H1 (cell line): ENCODE results near the gene MYO16. TPM values are rescaled to one million over a fixed set of nuclear protein-coding genes. Genes with fewer than 3 reads are reported as not detected.

Experiments used
- CHD7 ChIP-seq: fragments of 300-600 bp; sonication (generic); IDR thresholded peaks from 2 replicates; pipeline ENCODE4 v1.7.1; 2012; ENCODE audit warnings: low read length, moderate library complexity, mild to moderate bottlenecking, inconsistent platforms; ENCODE audit not compliant: insufficient replicate concordance
- JUND ChIP-seq: IDR thresholded peaks from 2 replicates; pipeline ENCODE4 v1.6.1; 2011; ENCODE audit warnings: mild to moderate bottlenecking, improper control_type of control experiment, low read length
- polyA plus RNA-seq, 7 experiments: library from polyadenylated mRNA; depleted of rRNA in 3 of 7; stranded (reverse) in 5 of 7; unstranded in 2 of 7; fragments of >200 nt in 5 of 7; fragments of 200-250 nt in 2 of 7; gene quantifications; 1 replicate in 5 of 7; 2 replicates in 1 of 7; 4 replicates in 1 of 7; pipeline versions ENCODE4 v1.2.1 to v1.2.3, GENCODE V29; 2011 to 2013; ENCODE audit warnings: missing spikeins in 2 of 7, mixed read lengths in 2 of 7
- total RNA-seq: library from RNA; stranded (reverse); fragmentation: NEBNext Ultra II Directional; extraction: Animal tissue kit (Norgen Biotek cat#: 25700); gene quantifications from 2 replicates; pipeline ENCODE4 v1.2.1, GENCODE V29; 2021

The MYO16 gene
- total and polyA plus RNA-seq, 2 of the 8 experiments (the other 6 are each of a cell fraction or from before 2014, with no cell fraction given) = 0.02 to 0.22 TPM

DNA sequence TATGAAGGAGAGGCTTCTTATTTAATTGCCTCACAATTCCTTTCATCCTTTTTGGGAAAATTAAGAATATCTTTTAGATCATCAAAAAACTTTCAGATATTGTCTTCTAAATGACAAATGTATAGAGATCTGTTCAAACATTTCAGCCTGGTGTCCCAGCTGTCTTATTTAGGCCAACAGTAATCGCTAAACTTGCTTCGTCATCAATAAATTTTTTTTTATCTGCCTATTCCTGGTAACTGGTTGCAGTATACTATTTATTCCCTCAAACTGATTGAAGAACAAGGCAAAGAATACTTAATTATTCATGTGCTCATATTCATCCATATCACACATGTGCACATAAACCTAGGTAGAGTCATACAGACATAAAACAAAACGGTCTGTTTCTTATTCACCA lies 5.3 kb upstream of the MYO16 start (continued):
- TF ChIP-seq CHD7 = no peak
- no peak for TF ChIP-seq JUND
